ENCODE measurements around the gene PDE10A. TPM values are rescaled to one million over a fixed set of nuclear protein-coding genes. Genes with fewer than 3 reads are reported as not detected.

The PDE10A gene
- polyA plus RNA-seq, 3 donors, result not detected

GRCh38 chr6:165659945-165660856, 2.8 kb downstream of the PDE10A start:
- Histone ChIP-seq H3K9me3 (replicated peaks in 1 of 2; ENCODE audit: control insufficient read depth in 1 of 2, insufficient read depth in 1 of 2, low read length in 2 of 2) (peaks cover 0 to 7% of the 10 kb centered on the region in 2 donors), H3K9ac (ENCODE audit: insufficient read depth, low read length, poor library complexity, severe bottlenecking) (no peak overlapping the region), H2AFZ (ENCODE audit: insufficient read depth, low read depth, low read length, poor library complexity, severe bottlenecking) (no peak overlapping the region), H3K4me2 (replicated peaks; ENCODE audit: extremely low read depth, low read length, poor library complexity, severe bottlenecking) (no peak overlapping the region), H3K4me1 (ENCODE audit: control insufficient read depth in 1 of 2, insufficient read depth in 2 of 2, low read length in 2 of 2) (no peaks in the 10 kb centered on the region), H3K79me2 (ENCODE audit: insufficient read depth, low read length) (no peaks in the 10 kb centered on the region), H4K20me1 (ENCODE audit: insufficient read depth, low read length) (no peaks in the 10 kb centered on the region), H3K4me3 (replicated peaks in 1 of 3; ENCODE audit: low read depth in 2 of 3, low read length in 3 of 3) (no peak overlapping the region), H3K36me3 (replicated peaks in 1 of 2; ENCODE audit: control insufficient read depth in 1 of 2, insufficient read depth in 2 of 2, low read length in 2 of 2) (no peaks in the 10 kb centered on the region), H3K27me3 (ENCODE audit: control insufficient read depth in 2 of 2, insufficient read depth in 2 of 2, low read length in 2 of 2) (peaks cover 14 to 52% of the 10 kb centered on the region in 2 donors), H3K27ac (ENCODE audit: low read depth in 1 of 2, low read length in 2 of 2) (no peak overlapping the region)
- no peak for TF ChIP-seq CTCF (IDR thresholded peaks at IDR 0.05)
- intact Hi-C loops (cut with micrococcal nuclease), result no loop called here
- no peak overlapping the region for H3K27ac Mint-ChIP-seq
- no peak for DNase-seq
- peaks cover 0 to 2% of the 10 kb centered on the region in 2 donors for H3K36me3 Mint-ChIP-seq
- H3K27me3 Mint-ChIP-seq (ENCODE audit: low read depth in 3 of 3), result peaks cover 49 to 58% (median 57%) of the 10 kb centered on the region in 3 donors
- H3K4me1 Mint-ChIP-seq, result no peaks in the 10 kb centered on the region
- peak overlapping the region in 1 of 2 donors; percentile 70 for H3K4me3 Mint-ChIP-seq
- WGBS (ENCODE audit: insufficient coverage), result 13% methylated on average over 66 of the region's 67 CpGs
- H3K9me3 Mint-ChIP-seq, result peaks cover 0 to 3% (median 2%) of the 10 kb centered on the region in 7 donors

- H3K27me3 Mint-ChIP-seq (ENCODE audit: low read depth in 3 of 3), result peaks cover 32 to 42% (median 41%) of the 10 kb centered on the region in 3 donors
- H3K4me2 ChIP-seq (replicated peaks; ENCODE audit: extremely low read depth, low read length, poor library complexity, severe bottlenecking), result no peak overlapping the region
- intact Hi-C loops (cut with micrococcal nuclease), result no loop called here
- H3K9me3 ChIP-seq (replicated peaks in 1 of 2; ENCODE audit: control insufficient read depth in 1 of 2, insufficient read depth in 1 of 2, low read length in 2 of 2), result peaks cover 0 to 3% of the 10 kb centered on the region in 2 donors
- H2AFZ ChIP-seq (ENCODE audit: insufficient read depth, low read depth, low read length, poor library complexity, severe bottlenecking), result no peak overlapping the region
- H3K79me2 ChIP-seq (ENCODE audit: insufficient read depth, low read length), result no peaks in the 10 kb centered on the region
- no peak overlapping the region for H3K4me3 ChIP-seq (replicated peaks in 1 of 3; ENCODE audit: low read depth in 2 of 3, low read length in 3 of 3)
- H3K27me3 ChIP-seq (ENCODE audit: control insufficient read depth in 2 of 2, insufficient read depth in 2 of 2, low read length in 2 of 2), result peaks cover 4 to 36% of the 10 kb centered on the region in 2 donors
- peaks cover 0 to under 1% of the 10 kb centered on the region in 2 donors for H3K36me3 Mint-ChIP-seq
- peak overlapping the region in 1 of 2 donors; percentile 11 for H3K4me3 Mint-ChIP-seq
- no peak for DNase-seq
- no peak overlapping the region for H3K27ac ChIP-seq (ENCODE audit: low read depth in 1 of 2, low read length in 2 of 2)
- H3K9me3 Mint-ChIP-seq, result peaks cover 0 to 3% (median 1%) of the 10 kb centered on the region in 7 donors
- no peaks in the 10 kb centered on the region for H3K4me1 ChIP-seq (ENCODE audit: control insufficient read depth in 1 of 2, insufficient read depth in 2 of 2, low read length in 2 of 2)
- H4K20me1 ChIP-seq (ENCODE audit: insufficient read depth, low read length), result no peaks in the 10 kb centered on the region
- no peak overlapping the region for H3K9ac ChIP-seq (ENCODE audit: insufficient read depth, low read length, poor library complexity, severe bottlenecking)
- H3K4me1 Mint-ChIP-seq, result no peaks in the 10 kb centered on the region
- no peak overlapping the region for H3K27ac Mint-ChIP-seq
- H3K36me3 ChIP-seq (replicated peaks in 1 of 2; ENCODE audit: control insufficient read depth in 1 of 2, insufficient read depth in 2 of 2, low read length in 2 of 2), result no peaks in the 10 kb centered on the region
- no peak for TF ChIP-seq CTCF (IDR thresholded peaks at IDR 0.05)
- WGBS (ENCODE audit: insufficient coverage), result 87% methylated on average over 11 of the region's 13 CpGs
Observed at GRCh38 chr6:165658395-165659058, 4.5 kb downstream of the PDE10A start.

Data from CD14-positive monocyte (primary cell).